ENCODE data around the gene TREX2. TPM values are rescaled to one million over a fixed set of nuclear protein-coding genes. Genes with fewer than 3 reads are reported as not detected.

Gene TREX2
- total and polyA plus RNA-seq, 10 of the 15 experiments (the other 5 are each of a cell fraction or from before 2014, with no cell fraction given): 0.09 to 0.97 (median 0.60) TPM; not detected in 3

GRCh38 chrX:153462291-153462690 lies 16.4 kb upstream of the TREX2 start (continued):
- TF ChIP-seq ZBTB33 (IDR thresholded peaks at IDR 0.05): no peak
- no peak for TF ChIP-seq NR2C2 (IDR thresholded peaks at IDR 0.05; ENCODE audit: borderline replicate concordance, control insufficient read depth, insufficient read length, low read depth)
- no peak for TF ChIP-seq DPF2 (IDR thresholded peaks at IDR 0.05)
- no peak for TF ChIP-seq ZBED1 (IDR thresholded peaks at IDR 0.05; ENCODE audit: borderline replicate concordance)
- TF ChIP-seq JUND (IDR thresholded peaks at IDR 0.05; ENCODE audit: low read depth, low read length): no peak
- no peak for TF ChIP-seq LARP7 (IDR thresholded peaks at IDR 0.05)

DNA sequence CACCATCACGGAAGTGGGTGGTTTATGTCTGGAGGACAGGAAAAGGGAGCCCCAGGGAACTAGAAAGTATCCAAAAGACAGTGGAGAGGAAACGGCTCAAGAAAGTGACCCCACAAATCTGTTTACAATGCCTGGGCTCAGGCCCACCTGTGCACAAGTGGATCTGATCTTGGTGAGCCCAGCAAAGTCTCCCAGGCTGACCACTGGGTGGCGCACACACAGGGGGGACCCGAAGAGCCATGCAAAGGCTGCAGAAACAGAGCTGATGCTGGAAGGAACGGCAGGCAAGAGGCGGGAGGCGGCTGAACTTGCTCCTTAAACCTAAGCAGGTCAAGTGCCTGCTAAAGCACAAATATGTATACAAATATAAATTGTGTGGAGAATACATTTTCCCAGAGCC lies 15.0 kb upstream of the TREX2 start:
- Histone ChIP-seq H3K9ac (ENCODE audit: control insufficient read depth, insufficient read depth, low read length) (no peak overlapping the region), H3K4me2 (ENCODE audit: control insufficient read depth, insufficient read depth) (no peak overlapping the region), H3K4me3 (no peak overlapping the region), H3K36me3 (ENCODE audit: control insufficient read depth in 2 of 2, insufficient read depth in 2 of 2, low read length in 1 of 2) (no peaks in the 10 kb centered on the region; a peak in 1 of 4 replicates), H3K4me1 (ENCODE audit: control insufficient read depth, insufficient read depth, low read length) (no peaks in the 10 kb centered on the region), H3K9me3 (replicated peaks; ENCODE audit: control insufficient read depth, insufficient read depth, low read length) (no peaks in the 10 kb centered on the region), H4K20me1 (ENCODE audit: control insufficient read depth, insufficient read depth) (no peaks in the 10 kb centered on the region), H3K79me2 (ENCODE audit: control insufficient read depth, insufficient read depth, low read length) (no peaks in the 10 kb centered on the region), H3K27ac (ENCODE audit: control insufficient read depth, insufficient read depth) (no peak overlapping the region), H2AFZ (ENCODE audit: control insufficient read depth, low read depth, low read length) (no peak overlapping the region), H3K27me3 (replicated peaks in 1 of 2; ENCODE audit: control insufficient read depth in 2 of 2, insufficient read depth in 2 of 2, low read length in 1 of 2) (no peaks in the 10 kb centered on the region)
- no peak for DNase-seq (ENCODE audit: low read depth, low spot score)
- CTCF ChIA-PET: interaction anchor here (0.7 to 1.7 kb wide), 9 partner anchors 9 to 519 kb away, joined by 3 to 7 read pairs (median 4); no protein-coding TSS in a partner anchor
- SMC1A ChIA-PET (ENCODE audit: uncharacterized antibody, unreplicated experiment): interaction anchor here (1.1 kb wide), 1 partner anchor 47 kb away, joined by 4 read pairs; no protein-coding TSS in a partner anchor
- RAD21 ChIA-PET (ENCODE audit: unreplicated experiment): no interaction called here
- in situ Hi-C loops (cut with MboI): no loop called here
- no peak for TF ChIP-seq EGR1 (IDR thresholded peaks at IDR 0.05; ENCODE audit: borderline replicate concordance in 1 of 2, low read depth in 2 of 2, low read length in 2 of 2)
- TF ChIP-seq, protein P1, sequence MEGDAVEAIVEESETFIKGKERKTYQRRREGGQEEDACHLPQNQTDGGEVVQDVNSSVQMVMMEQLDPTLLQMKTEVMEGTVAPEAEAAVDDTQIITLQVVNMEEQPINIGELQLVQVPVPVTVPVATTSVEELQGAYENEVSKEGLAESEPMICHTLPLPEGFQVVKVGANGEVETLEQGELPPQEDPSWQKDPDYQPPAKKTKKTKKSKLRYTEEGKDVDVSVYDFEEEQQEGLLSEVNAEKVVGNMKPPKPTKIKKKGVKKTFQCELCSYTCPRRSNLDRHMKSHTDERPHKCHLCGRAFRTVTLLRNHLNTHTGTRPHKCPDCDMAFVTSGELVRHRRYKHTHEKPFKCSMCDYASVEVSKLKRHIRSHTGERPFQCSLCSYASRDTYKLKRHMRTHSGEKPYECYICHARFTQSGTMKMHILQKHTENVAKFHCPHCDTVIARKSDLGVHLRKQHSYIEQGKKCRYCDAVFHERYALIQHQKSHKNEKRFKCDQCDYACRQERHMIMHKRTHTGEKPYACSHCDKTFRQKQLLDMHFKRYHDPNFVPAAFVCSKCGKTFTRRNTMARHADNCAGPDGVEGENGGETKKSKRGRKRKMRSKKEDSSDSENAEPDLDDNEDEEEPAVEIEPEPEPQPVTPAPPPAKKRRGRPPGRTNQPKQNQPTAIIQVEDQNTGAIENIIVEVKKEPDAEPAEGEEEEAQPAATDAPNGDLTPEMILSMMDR (IDR thresholded peaks at IDR 0.05 in 2 of 3, conservative IDR thresholded peaks at IDR 0.05 in 1 of 3; ENCODE audit: control insufficient read depth in 2 of 3, extremely low read depth in 1 of 3, insufficient read depth in 1 of 3, low read depth in 3 of 3, low read length in 3 of 3): peak; percentile 61 to 76 (median 71)
- peak; percentile 30; the same call in 1 of the 2 replicates for TF ChIP-seq SMC3 (IDR thresholded peaks at IDR 0.05; ENCODE audit: borderline replicate concordance, low read length)
- peak; percentile 97 for ATAC-seq
- no TSS peak for BruUV-seq (replicated peaks)
- POLR2A ChIA-PET: no interaction called here
- intact Hi-C loops (cut with micrococcal nuclease; ENCODE audit: unreplicated experiment): no loop called here
- no peak for FAIRE-seq
- 33% methylated on average over 7 of the region's 7 CpGs for WGBS (ENCODE audit: insufficient coverage, insufficient replicate concordance, low lambda C conversion rate, missing lambda C conversion rate)
